Activated CD8-positive, alpha-beta T cell treated with anti-CD3 and anti-CD28 coated beads for 36 hours (primary cell): ENCODE data around the gene C10orf105. TPM values are rescaled to one million over a fixed set of nuclear protein-coding genes. Genes with fewer than 3 reads are reported as not detected.

Experiments used
- ATAC-seq: fragments of 200-7000 bp; cut with Tn5 transposase; one replicate; pipeline ENCODE4 v1.10.0; 2021; ENCODE audit warnings: mild to moderate bottlenecking, moderate library complexity
- CTCF ChIA-PET: fragments of 350-600 bp; sonication (Branson Sonifier 250); formaldehyde crosslinking; loops from one replicate; lab custom pipeline; 2021; ENCODE audit warnings: antibody characterized with exemption; lab: Charles Lee
- POLR2A ChIA-PET: fragments of 350-600 bp; sonication (Branson Sonifier 250); formaldehyde crosslinking; loops from one replicate; lab custom pipeline; 2021; ENCODE audit warnings: antibody characterized with exemption; lab: Charles Lee
- DNase-seq: peaks from one replicate; pipeline ENCODE4 v3.0.0-alpha.2; 2020
- H3K27ac Mint-ChIP-seq: one replicate; pipeline ENCODE4 v1.8.0; 2021; ENCODE audit warnings: mild to moderate bottlenecking, mixed read lengths
- H3K27me3 Mint-ChIP-seq: one replicate; pipeline ENCODE4 v1.8.0; 2021; ENCODE audit warnings: mixed read lengths
- H3K36me3 Mint-ChIP-seq: one replicate; pipeline ENCODE4 v1.8.0; 2021; ENCODE audit warnings: low read depth, mixed read lengths
- H3K4me1 Mint-ChIP-seq: one replicate; pipeline ENCODE4 v1.8.0; 2021; ENCODE audit warnings: low read depth, mixed read lengths
- H3K4me3 Mint-ChIP-seq: one replicate; pipeline ENCODE4 v1.8.0; 2021; ENCODE audit warnings: mild to moderate bottlenecking, moderate library complexity, mixed read lengths
- H3K9me3 Mint-ChIP-seq: one replicate; pipeline ENCODE4 v1.8.0; 2021; ENCODE audit warnings: mixed read lengths
- intact Hi-C: fragments of 100-400 bp; cut with micrococcal nuclease; formaldehyde crosslinking; loops from one replicate; pipeline ENCODE4 v1.10.0; 2022
- total RNA-seq, 2 experiments: library from RNA; stranded (reverse); gene quantifications; one replicate each; pipeline ENCODE4 v1.2.3, GENCODE V29; 2021
- TF ChIP-seq, protein P1 (sequence below): fragments of 200-600 bp; IDR thresholded peaks from one replicate; pipeline ENCODE4 v1.8.0; 2022; ENCODE audit warnings: antibody characterized with exemption, mild to moderate bottlenecking

The C10orf105 gene
- total RNA-seq, 2 experiments from 2014 or later = 0.16 to 0.27 TPM

DNA sequence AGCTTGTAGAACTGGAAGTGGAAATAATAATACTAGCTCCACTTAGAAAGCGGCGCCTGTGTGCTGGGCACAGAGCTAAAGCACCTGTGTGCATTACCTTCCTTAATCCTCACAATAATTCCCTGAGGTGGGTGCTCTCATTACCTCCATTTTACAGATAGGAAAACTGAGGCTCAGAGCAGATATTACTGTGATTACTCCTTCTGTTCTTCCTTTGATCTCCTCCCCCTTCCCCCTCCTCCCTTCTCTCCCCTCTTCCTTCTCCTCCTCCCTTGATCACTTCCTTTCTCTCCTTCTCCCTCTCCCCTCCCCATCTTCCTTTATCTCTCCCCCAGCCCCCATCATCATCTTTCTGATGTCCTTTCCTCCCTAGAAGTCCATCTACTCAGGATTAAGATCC, 55.0 kb downstream of the C10orf105 start:
- POLR2A ChIA-PET = no interaction called here
- Mint-ChIP-seq H3K4me1 (peaks cover 11% of the 10 kb centered on the region), H3K36me3 (no peaks in the 10 kb centered on the region), H3K27me3 (no peaks in the 10 kb centered on the region), H3K4me3 (no peak overlapping the region), H3K27ac (no peak overlapping the region), H3K9me3 (no peaks in the 10 kb centered on the region)
- no peak for ATAC-seq
- DNase-seq = no peak
- TF ChIP-seq, protein P1, sequence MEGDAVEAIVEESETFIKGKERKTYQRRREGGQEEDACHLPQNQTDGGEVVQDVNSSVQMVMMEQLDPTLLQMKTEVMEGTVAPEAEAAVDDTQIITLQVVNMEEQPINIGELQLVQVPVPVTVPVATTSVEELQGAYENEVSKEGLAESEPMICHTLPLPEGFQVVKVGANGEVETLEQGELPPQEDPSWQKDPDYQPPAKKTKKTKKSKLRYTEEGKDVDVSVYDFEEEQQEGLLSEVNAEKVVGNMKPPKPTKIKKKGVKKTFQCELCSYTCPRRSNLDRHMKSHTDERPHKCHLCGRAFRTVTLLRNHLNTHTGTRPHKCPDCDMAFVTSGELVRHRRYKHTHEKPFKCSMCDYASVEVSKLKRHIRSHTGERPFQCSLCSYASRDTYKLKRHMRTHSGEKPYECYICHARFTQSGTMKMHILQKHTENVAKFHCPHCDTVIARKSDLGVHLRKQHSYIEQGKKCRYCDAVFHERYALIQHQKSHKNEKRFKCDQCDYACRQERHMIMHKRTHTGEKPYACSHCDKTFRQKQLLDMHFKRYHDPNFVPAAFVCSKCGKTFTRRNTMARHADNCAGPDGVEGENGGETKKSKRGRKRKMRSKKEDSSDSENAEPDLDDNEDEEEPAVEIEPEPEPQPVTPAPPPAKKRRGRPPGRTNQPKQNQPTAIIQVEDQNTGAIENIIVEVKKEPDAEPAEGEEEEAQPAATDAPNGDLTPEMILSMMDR = no peak
- CTCF ChIA-PET = interaction anchor here (0.6 to 1.9 kb wide), 12 partner anchors 10 to 269 kb away, joined by 3 to 13 read pairs (median 4); no protein-coding TSS in a partner anchor
- intact Hi-C loops = no loop called here

DNA sequence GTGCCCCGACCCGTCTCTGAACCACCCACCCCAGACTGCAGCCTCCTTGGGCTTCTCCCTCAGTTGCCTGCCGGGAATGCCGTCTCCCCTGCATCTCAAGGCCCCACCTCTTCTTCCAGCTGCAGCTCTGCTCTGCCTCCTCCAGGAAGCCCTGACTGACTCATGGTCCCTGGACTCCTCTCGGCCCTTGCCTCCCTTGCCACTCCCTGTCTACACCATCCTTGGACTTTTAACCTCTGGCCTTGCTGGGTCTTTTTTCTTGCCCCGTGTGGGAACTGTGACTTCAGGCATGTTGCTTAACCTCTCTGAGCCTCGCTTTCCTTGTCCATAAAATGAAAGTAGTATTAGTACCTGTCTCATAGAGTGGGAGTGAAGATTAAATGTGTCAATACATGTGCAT, 56.3 kb downstream of the C10orf105 start:
- intact Hi-C loops = no loop called here

DNA sequence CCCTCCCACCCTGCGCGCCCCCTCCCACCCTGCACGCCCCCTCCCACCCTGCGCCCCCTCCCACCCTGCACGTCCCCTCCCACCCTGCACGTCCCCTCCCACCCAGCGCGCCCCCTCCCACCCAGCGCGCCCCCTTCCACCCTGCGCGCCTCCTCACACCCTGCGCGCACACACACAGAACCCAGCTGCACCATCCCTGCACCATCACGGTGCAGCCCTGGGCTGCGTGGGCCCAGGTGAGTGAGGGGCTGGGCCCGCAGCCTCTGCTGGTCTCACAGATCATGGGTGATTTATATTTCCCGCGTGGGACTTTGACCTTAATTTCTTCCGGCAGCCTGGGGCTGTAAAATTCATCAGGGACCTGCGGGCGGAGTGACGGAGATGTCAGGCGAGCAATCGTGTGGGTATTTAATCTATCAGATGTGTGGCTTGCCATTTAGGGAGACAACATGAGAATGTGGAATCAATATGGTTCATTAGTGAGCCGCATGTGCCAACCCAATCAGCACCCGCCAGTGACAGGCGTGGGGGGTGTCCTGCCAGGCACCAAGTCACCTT, 57.7 kb downstream of the C10orf105 start:
- intact Hi-C loops = no loop called here
- Mint-ChIP-seq H3K36me3 (no peaks in the 10 kb centered on the region), H3K27me3 (no peaks in the 10 kb centered on the region), H3K9me3 (no peaks in the 10 kb centered on the region), H3K27ac (no peak overlapping the region), H3K4me1 (peaks cover 2% of the 10 kb centered on the region), H3K4me3 (no peak overlapping the region)
- ChIA-PET CTCF (no interaction called here), POLR2A (no interaction called here)
- no peak for DNase-seq
- TF ChIP-seq, protein P1 = no peak
- ATAC-seq = no peak

More for the DNA sequence above, 56.3 kb downstream of the C10orf105 start:
- DNase-seq = no peak
- H3K9me3 Mint-ChIP-seq = no peaks in the 10 kb centered on the region
- no peak overlapping the region for H3K27ac Mint-ChIP-seq
- TF ChIP-seq, protein P1 = no peak
- peaks cover 11% of the 10 kb centered on the region for H3K4me1 Mint-ChIP-seq
- POLR2A ChIA-PET = no interaction called here
- CTCF ChIA-PET = interaction anchor here (1.2 to 1.7 kb wide), 2 partner anchors 36 to 44 kb away, joined by 3 to 4 read pairs; no protein-coding TSS in a partner anchor
- H3K36me3 Mint-ChIP-seq = no peaks in the 10 kb centered on the region
- ATAC-seq = no peak
- no peaks in the 10 kb centered on the region for H3K27me3 Mint-ChIP-seq
- H3K4me3 Mint-ChIP-seq = no peak overlapping the region

Other genes starting within 250 kb of the C10orf105 start
- gene VSIR, start 53.7 kb upstream of the C10orf105 start, total RNA-seq = 10 to 100 TPM; 59.6 to 61.0 TPM
- gene PSAP, start 131.5 kb upstream of the C10orf105 start, total RNA-seq = 100 to 1,000 TPM in 1 of 2 experiments, 10 to 100 TPM in 1; 94.2 to 101 TPM
- gene CHST3, start 244.6 kb upstream of the C10orf105 start, total RNA-seq = under 1 TPM; 0.20 to 0.36 TPM